Measurements from ENCODE around the gene ELMOD3. TPM values are rescaled to one million over a fixed set of nuclear protein-coding genes. Genes with fewer than 3 reads are reported as not detected.

ELMOD3 gene
- polyA plus RNA-seq, 2 of the 4 experiments (the other 2 are of a cell fraction): 17.8 to 29.9 TPM

GRCh38 chr2:85427300-85427835, 72.8 kb downstream of the ELMOD3 start:
- CTCF ChIA-PET: interaction anchor here (1.0 to 41.9 kb wide), 2 partner anchors 8 to 118 kb away, joined by 3 to 1185 read pairs; partner anchors contain the start of genes GGCX, MAT2A and SH2D6
- no peak for TF ChIP-seq RARB (CRISPR knock-in tag; IDR thresholded peaks at IDR 0.05)
- no peak for TF ChIP-seq EP300 (IDR thresholded peaks at IDR 0.05)
- TF ChIP-seq GATA3 (IDR thresholded peaks at IDR 0.05; ENCODE audit: borderline replicate concordance): no peak
- no peak for TF ChIP-seq ZFP36 (IDR thresholded peaks at IDR 0.05; ENCODE audit: borderline replicate concordance, partially characterized antibody)
- TF ChIP-seq POLR2AphosphoS2 (conservative IDR thresholded peaks at IDR 0.05; ENCODE audit: low read length): no peak
- no peak for TF ChIP-seq HES2 (IDR thresholded peaks at IDR 0.05)
- no peak for TF ChIP-seq PBX3 (IDR thresholded peaks at IDR 0.05)
- no peak for TF ChIP-seq SMC3 (IDR thresholded peaks at IDR 0.05)
- TF ChIP-seq CTCF (IDR thresholded peaks at IDR 0.05): no peak
- no peak for TF ChIP-seq CBX2 (IDR thresholded peaks at IDR 0.05; ENCODE audit: borderline replicate concordance, low read depth)
- no peak for TF ChIP-seq BHLHE40 (IDR thresholded peaks at IDR 0.05; ENCODE audit: low read depth, low read length)
- TF ChIP-seq CHD4 (IDR thresholded peaks at IDR 0.05; ENCODE audit: borderline replicate concordance): no peak
- no peak for TF ChIP-seq JUNB (IDR thresholded peaks at IDR 0.05)
- no peak for TF ChIP-seq HDAC2 (IDR thresholded peaks at IDR 0.05)
- no peak for TF ChIP-seq NR3C1 (IDR thresholded peaks at IDR 0.05)
- no peak for TF ChIP-seq KDM5A (IDR thresholded peaks at IDR 0.05)
- TF ChIP-seq CEBPB (IDR thresholded peaks at IDR 0.05): no peak
- TF ChIP-seq TP53 (CRISPR knock-in tag; IDR thresholded peaks at IDR 0.05): no peak
- TF ChIP-seq E2F6 (IDR thresholded peaks at IDR 0.05; ENCODE audit: borderline replicate concordance, low read depth): no peak
- TF ChIP-seq CBX8 (IDR thresholded peaks at IDR 0.05): no peak
- POLR2A ChIA-PET: interaction anchor here (1.0 to 11.7 kb wide), 4 partner anchors 11 to 119 kb away, joined by 4 to 261 read pairs (median 24); partner anchors contain the start of gene MAT2A
- DNase-seq (ENCODE audit: low read depth in 1 of 2, low spot score in 1 of 2) (no peak), ATAC-seq (no peak), FAIRE-seq (no peak)
- Histone ChIP-seq H3K4me2 (no peak overlapping the region), H3K4me1 (peaks cover 33% of the 10 kb centered on the region), H3K27ac (peak overlapping the region; percentile 33 to 80; a peak in 4 of 6 replicates), H3K4me3 (no peak overlapping the region), H3K9me3 (no peaks in the 10 kb centered on the region)
- WGBS (ENCODE audit: missing lambda C conversion rate): 63% methylated on average over 3 of the region's 3 CpGs

GRCh38 chr2:85428343-85428881, 73.8 kb downstream of the ELMOD3 start:
- peaks cover 36% of the 10 kb centered on the region for H3K4me1 ChIP-seq
- DNase-seq (ENCODE audit: low read depth in 1 of 2, low spot score in 1 of 2) (no peak), FAIRE-seq (no peak), ATAC-seq (no peak)
- H3K4me2 ChIP-seq: no peak overlapping the region
- H3K27ac ChIP-seq: peak overlapping the region; percentile 62 to 80; a peak in 5 of 6 replicates
- WGBS (ENCODE audit: missing lambda C conversion rate): 83% methylated on average over 7 of the region's 7 CpGs
- TF ChIP-seq SREBF2 (IDR thresholded peaks at IDR 0.05) (no peak), REST (IDR thresholded peaks at IDR 0.05) (no peak), MAFK (IDR thresholded peaks at IDR 0.05; ENCODE audit: partially characterized antibody) (no peak), USF2 (IDR thresholded peaks at IDR 0.05) (no peak), FOXS1 (CRISPR knock-in tag; IDR thresholded peaks at IDR 0.05) (no peak), EHF (CRISPR knock-in tag; IDR thresholded peaks at IDR 0.05) (no peak), MYC (IDR thresholded peaks at IDR 0.05; ENCODE audit: borderline replicate concordance, low read length) (no peak), HMGXB4 (CRISPR knock-in tag; IDR thresholded peaks at IDR 0.05; ENCODE audit: borderline replicate concordance) (no peak), ZNF302 (CRISPR knock-in tag; IDR thresholded peaks at IDR 0.05) (no peak)
- POLR2A ChIA-PET: interaction anchor here (1.0 to 4.6 kb wide), 3 partner anchors 9 to 118 kb away, joined by 4 to 30 read pairs (median 17); partner anchors contain the start of gene MAT2A
- no peaks in the 10 kb centered on the region for H3K9me3 ChIP-seq
- H3K4me3 ChIP-seq: no peak overlapping the region
- CTCF ChIA-PET: interaction anchor here (1.0 to 41.9 kb wide), 6 partner anchors 7 to 117 kb away, joined by 3 to 1185 read pairs (median 5); partner anchors contain the start of genes GGCX, MAT2A and SH2D6

Data from A549 (cell line).